Ramos (cell line): ENCODE results near the gene ANKAR.
"Not testable (repeated sequence)": the region's sequence is repeated elsewhere in the genome, so short reads cannot be mapped to it uniquely, and the experiment has no call there.

Experiments
- in situ Hi-C: fragments of 300-500 bp; cut with MboI; formaldehyde crosslinking; loops from one replicate; pipeline ENCODE4 v1.14.3; 2022; ENCODE audit warnings: low sequenced_read_pairs; ENCODE audit not compliant: unreplicated experiment

The ANKAR gene, protein sequence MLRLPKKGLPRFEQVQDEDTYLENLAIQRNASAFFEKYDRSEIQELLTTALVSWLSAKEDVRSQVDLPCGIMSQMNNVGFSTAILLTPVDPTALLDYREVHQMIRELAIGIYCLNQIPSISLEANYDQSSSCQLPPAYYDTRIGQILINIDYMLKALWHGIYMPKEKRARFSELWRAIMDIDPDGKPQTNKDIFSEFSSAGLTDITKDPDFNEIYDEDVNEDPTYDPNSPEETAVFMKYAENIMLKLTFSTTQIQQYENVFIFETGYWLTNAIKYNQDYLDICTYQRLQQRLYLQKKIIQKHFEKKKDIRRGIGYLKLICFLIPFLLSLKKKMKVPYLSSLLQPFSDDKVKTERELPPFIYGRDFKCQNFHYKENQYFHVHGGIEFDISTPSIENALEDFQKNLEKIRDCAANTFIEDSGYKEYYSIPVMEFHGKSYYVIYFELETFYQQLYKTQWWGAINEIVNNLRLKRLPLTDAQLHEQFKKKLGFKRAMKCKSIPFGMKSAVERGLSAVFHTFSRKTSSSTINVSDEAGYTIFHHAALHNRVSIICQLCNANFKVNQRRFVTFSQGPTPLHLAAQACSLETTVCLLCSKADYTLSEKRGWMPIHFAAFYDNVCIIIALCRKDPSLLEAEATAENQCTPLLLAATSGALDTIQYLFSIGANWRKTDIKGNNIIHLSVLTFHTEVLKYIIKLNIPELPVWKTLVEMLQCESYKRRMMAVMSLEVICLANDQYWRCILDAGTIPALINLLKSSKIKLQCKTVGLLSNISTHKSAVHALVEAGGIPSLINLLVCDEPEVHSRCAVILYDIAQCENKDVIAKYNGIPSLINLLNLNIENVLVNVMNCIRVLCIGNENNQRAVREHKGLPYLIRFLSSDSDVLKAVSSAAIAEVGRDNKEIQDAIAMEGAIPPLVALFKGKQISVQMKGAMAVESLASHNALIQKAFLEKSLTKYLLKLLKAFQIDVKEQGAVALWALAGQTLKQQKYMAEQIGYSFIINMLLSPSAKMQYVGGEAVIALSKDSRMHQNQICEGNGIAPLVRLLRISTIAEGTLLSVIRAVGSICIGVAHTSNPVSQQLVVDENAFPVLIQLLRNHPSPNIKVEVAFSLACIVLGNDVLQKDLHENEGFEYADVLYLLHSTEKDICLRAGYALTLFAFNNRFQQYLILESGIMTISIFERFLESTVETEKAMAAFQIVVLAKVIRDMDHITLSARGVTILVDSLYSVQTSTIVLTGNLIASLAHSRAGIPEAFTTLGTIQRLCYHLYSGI (N-terminal part only)

DNA sequence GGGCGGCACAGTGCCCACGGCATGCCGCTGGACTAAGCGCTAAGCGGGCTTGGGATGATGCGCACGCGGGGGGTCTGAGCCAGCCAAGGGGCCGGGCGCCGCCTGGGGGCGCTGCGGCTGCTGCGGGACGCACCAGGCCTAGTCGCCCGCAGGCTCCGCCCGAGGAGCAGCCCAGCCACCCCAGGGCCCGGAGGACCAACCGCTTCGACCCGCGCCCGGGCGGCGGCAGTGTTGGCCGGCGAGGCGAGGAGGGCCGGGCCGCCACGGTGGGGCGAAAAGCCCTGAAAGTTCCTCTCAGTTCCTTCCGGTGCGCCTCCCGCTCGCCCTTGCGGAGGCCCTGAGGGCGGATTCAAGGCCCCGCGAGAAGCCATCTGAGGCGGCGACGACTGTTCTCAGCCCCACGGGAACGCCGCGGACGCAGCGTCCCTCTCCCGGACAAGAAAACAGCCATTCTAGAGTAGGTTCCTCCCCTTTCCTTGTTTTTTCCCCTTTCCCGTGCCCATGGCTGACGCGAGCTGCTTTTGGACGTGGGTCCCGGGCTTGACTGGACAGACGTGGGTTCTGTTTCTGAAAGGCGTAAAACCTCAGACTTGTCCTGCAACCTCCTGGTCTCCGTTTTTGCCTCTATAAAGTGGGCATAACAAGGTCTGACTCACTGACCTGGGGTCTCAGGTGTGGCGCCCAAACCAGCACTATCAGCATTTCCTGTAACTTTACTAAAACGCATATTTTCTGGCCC is at the start of gene ANKAR:
Gene ANKAR, plus strand, starts transcription at position 297 of the 739 bp plus-strand sequence. CDS start 1,821 bp downstream, outside the sequence.
- in situ Hi-C loops, result no loop called here

DNA sequence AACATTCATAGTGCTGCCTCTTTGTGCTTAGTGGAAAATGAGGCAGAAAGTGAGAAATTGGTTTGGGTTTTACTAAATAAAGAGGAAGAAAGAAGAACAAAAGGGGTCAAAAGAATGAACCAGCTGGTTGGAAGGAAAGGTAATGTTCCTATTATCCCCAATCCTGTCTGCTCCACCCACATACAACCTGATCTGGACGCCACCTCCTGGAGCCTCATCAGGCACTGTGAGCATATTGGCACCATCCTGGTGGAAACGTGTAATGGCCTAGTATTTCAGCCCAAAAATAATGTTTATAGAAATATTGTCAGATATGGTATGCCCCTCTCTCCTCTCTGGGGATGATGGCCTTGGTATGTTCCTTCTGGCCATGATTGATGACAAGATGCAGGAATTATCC is 48.8 kb upstream of the ANKAR start:
- in situ Hi-C loops, result no loop called here

DNA sequence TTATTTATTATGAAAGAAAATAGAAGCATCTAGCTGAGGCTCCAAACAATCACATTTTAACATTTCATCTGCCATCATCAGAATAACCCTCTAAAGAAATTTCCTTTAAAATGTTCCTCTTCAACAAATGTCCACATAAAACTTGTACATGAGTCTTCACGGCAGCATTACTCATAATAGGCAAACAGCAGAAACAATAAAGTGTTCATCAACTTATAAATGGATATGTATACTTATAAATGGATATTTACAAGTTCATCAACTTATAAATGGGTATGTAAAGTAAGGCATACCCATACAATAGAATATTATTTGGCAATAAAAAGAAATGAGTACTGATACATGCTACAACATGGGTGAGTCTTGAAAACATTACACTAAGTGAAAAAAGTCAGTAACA is 46.7 kb upstream of the ANKAR start:
- in situ Hi-C loops, result no loop called here

DNA sequence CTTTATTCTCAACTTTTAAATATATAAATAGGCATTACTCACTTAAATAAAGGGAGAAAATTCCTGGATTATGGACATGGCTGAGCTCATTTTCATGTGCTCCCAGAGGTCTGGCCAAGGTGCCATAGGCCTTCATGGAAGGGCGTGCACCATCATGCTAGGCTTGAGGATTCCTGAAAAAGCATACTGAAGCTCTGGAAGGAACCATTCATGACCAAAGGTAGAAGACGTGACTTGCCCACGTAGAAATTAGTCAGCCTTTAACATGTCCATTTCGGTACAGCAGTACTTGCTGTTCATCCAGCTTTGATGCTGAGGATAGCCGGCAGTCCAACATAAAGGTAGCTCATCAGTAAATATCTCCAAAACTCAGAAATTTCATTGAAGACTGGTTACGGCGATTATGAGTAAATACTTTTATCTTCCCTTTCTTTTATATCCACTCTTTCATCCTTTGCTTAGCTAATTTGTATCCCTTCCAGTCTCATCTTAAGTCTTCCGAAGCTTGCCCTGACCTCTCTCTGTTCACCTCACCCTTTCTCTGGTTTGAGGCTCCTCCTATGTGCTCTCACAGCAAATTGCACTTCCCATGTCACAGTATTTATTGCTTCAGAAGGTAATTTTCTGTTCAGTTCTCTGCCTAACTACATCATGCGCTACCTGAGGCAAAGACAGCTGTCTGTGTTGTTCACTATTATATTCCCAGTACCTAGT is 45.5 kb upstream of the ANKAR start:
- in situ Hi-C loops, result no loop called here

DNA sequence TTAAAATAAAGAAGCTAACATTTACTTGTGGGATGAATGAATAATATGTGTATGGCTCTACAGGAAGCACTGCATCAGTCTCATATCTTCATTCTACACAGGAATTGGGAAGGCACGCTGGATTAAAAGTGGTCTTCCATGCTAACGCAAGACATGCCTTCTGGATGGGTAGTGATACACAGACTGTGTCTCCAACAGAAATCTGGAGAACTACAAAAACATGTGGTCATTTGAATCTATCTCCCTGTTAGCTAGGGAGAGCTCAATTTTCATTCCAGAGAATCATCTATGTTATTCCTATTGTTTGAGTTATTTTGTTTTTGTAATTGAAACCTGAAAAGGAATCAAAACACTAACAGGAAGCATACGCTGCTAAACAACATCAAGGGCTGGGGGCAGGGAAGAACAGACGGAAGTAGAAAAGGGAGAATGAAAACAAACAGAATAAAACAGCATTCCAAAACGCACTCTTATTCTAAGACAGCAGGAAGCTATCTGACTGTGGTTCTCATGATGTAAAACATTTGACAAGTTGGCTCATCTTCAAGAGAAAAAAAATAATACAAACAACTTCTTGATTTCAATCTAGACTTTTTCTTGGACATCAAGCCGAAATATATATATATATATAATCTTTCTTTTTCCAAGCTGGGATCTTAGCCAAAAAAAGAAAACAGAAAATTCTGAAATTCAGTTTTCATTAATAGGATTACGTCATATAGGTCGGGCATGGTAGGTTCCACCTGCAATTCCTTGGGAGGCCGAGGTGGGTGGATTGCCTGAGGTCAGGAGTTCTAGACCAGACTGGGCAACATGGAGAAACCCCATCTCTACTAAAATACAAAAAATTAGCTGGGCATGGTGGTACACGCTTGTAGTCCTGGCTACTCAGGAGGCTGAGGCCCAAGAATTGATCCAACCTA is 44.7 kb upstream of the ANKAR start:
- in situ Hi-C loops, result no loop called here

DNA sequence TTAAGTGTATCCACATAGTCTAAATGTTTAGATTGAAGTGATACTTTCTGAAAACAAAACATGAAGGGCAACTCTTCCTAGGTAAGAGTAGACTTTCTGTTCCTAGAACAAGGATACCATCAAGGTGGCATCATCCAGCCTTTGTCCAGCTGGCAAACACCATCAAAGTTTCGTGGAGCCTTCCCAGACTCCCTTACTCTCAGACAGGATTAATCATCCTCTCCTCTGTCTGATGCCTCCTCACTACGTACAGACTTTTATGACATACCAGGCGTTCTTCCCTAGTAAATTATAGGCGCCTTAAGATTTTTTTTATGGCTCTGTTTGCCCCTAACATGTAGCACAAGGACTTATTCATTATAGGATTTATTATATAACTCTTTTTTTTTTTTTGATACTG is 42.6 kb upstream of the ANKAR start:
- in situ Hi-C loops, result no loop called here

DNA sequence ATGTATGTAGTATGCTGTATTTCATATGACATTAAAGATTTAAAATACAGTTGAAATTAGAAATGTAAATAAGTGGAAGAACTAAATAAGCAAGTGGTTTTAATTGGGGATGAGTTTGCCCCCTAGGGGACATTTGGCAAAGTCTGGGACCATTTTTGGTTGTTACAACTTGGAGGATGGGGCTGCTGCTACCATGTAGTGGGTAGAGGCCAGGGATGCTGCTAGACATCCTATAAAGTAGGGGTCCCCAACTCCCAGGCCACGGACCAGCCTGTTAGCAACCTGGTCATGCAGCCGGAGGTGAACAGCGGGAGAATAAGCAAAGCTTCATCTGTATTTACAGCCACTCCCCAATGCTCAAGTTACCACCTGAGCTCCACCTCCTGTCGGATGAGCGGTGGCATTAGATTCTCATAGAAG is 41.1 kb upstream of the ANKAR start:
- in situ Hi-C loops, result no loop called here

DNA sequence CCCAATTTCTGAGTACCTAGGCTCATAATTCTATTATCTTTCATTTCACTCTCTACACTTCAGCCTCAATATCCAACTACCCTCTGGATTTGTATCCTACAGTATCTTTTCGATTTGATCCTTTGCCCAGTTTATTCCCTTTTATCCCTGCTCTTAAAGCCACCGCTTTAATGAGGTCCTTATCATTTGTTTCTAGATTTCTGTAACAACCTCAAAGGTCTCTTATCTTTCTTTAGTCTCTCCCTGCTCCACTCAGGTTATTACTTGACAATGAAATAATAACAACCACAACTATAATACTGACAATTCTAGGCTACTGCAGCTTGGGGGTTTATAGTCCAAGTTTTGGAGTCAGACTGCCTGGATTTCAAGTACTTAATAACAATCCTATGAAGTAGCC is 39.1 kb upstream of the ANKAR start:
- in situ Hi-C loops, result no loop called here

DNA sequence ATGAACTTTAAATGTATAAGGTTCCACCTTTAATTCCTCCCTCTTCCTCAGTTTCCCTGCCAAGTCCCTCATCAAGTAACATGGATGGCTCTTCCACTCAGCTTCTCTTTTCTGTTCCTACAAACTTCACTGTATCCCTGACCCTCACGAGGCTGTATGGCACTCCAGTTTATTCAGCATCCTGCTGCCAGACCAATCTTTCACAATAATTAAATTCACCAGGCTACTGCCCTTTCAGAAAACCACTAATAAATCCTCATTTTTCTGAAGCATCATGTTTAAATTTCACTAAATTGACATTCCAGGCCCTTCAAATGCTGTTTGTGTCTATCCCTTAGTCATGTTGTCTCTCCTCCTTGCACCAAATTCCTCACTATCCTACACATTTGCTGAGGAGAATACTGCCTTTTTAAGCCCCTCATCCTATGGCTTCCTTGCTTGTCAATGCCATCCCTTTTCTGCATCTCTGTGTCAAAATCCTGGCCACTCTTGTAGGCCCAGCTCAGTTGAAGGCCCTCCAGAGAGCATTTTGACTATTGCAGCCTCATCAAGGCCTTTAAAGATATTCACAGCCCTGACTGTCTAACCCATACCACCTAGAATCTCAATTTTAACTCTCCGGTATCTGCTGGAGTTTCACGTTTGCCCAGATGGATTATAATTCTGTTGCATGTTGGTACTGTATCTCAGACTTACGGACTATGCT is 36.0 kb upstream of the ANKAR start:
- in situ Hi-C loops, result no loop called here

DNA sequence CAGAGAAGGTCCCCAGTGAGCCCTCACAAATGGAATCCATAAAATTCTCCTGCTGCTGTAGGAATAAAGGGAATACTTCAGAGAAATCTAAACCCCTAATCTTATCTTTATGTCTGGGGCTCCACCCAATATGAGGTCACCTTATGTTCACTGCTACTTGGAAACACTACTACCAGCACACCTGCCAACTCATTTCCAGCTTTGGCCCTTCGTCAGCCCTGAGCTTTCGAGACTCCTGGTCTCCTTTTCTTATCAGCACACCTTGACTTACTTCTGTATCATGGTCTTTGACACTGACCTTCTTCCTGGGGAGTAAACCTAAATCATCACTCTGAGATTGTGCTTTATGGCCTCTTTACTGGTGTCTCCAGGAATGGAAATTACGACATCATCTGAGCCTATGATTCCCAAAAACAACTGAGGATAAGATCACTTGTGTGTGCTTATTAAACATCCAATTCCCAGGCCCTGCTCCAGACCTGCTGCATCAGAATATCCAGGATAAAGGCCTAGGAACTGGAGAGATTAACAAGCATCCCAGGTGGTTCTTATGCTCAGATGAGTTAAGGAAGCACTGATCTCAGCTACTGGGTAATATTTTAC is 35.4 kb upstream of the ANKAR start:
- in situ Hi-C loops, result no loop called here

DNA sequence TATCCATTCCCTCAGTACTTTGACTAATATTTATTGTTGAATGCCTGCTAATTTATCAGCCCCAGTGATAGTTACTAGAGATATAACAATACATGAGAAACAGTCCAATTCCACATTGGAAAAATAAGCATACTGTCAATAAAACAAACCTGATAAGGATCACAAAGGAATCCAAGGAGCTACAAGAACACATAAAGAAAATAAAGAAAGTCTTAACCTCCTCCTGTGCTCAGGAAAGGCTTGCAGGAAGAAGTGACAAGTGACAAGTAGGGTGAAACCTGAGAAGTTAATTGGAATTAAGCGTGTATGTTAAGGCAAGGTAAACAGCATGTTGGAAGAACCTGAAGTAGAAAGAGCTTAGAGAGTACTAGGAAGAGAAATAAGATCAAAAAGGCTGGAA is 33.5 kb upstream of the ANKAR start:
- in situ Hi-C loops, result no loop called here

DNA sequence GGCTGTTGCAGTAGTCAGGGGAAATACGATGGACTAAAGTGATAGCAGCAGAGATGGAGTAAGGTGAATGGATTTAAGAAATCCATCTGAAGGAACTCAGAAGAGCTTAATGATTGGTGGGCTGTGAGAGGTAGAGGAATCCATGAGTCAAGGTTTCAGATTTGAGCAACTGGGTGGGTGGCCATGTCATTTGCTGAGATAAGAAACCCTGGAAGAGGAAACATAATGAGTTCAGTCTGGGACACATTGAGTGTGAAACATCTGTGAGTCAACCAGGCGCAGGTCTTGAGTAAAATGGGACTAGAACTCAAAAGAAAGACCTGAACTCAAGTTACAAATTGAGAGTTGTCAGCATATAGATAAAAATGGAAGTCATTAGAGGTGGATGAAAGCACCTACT is 32.9 kb upstream of the ANKAR start:
- in situ Hi-C loops, result no loop called here

DNA sequence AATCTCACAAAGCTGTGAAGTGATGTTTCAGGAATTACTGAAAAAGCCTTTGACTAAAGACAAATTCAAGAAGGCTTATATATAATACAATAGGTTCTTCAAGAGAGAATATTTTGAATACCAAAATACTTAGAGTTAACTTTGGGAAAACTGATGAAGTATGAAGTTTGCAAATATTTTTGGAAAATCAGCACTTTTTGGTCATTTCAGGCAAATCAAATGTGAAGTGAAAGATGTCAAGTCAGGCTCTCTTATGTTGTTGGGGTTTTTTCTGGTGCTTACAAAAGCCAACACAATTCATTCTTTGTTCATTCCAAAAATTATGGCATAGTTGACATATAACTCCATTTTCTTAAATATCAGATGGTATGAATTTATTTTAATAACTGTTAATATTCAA is 27.9 kb upstream of the ANKAR start:
- in situ Hi-C loops, result no loop called here

DNA sequence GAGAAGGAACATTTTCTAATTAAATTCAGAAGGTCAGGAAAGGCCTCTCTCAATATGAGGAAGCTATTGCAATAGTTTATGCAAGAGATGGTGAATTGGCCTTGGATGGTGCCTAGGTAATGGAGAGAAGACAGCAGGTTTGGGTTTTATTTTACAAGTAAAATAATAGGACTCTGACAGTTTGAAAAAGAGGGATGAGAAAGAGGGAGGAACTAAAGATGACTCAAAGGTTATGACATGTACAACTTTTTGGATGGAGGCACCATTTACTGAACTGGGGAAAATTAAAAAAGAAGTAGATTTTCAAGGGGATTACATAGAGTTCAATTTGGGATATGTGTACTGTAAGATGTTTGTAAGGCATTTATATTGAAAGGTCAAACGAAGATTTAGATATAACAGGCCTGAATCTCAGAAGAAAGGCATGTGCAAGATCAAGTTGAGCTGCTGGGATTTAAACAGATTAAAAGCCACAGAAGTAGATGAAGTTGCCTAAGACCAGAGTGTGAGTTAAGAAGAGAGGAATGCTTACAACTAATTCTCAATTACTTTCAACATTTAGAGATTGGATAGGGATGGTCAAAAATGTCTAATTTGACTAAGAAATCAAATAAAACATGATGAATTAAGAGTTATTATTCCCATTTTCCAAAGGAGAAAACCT is 25.5 kb upstream of the ANKAR start:
- in situ Hi-C loops, result no loop called here

DNA sequence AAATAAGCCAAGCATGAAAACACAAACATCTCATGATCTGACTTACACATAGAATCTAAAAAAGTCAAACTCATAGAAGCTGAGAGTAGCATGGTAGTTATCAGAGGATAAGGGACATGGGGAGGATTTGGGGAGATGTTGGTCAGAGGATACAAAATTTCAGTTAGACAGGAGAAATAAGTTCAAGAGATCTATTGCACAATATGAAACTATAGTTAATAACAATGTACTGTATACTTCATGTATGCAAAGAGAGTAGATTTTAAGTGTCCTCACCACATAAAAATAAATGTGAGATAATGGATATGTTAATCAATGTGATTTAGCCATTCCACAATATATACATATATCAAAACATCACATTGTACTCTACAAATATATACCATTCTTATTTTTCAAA is 23.2 kb upstream of the ANKAR start:
- in situ Hi-C loops, result no loop called here

DNA sequence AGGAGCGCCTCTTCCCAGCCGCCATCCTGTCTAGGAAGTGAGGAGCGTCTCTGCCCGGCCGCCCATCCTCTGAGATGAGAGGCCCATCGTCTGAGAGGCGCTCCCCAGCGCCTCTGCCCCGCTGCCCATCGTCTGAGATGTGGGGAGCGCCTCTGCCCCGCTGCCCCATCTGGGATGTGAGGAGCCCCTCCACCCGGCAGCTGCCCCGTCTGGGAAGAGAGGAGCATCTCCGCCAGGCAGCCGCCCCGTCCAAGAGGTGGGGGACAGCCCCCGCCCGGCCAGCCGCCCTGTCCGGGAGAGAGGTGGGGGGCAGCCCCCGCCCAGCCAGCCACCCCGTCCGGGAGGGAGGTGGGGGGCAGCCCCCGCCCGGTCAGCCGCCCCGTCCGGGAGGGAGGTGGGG is 21.0 kb upstream of the ANKAR start:
- in situ Hi-C loops, result not testable (repeated sequence)

DNA sequence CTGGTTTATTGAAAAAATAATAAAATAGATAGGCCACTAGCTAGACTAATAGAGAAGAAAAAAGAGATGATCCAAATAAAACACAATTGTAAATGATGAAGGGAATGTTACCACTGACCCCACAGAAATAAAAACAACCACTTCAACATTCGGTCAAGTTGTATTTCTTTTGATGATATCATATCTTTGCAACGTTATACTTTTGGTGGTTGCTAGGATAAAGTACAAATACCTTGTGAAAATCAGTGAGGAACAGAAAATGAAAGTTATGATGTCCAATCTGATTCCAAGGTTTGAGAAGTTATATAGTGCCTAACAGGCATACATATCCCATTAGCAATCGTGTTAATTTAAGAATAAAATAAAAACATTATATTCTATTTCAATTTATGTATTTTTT is 19.8 kb upstream of the ANKAR start:
- in situ Hi-C loops, result no loop called here
